ENCODE measurements around the gene MED1.

MED1 gene

GRCh38 chr17:39357488-39357887, 93.6 kb downstream of the MED1 start:
- Histone ChIP-seq H3K4me3 (ENCODE audit: low read length) (no peak overlapping the region), H3K27me3 (ENCODE audit: control insufficient read depth, insufficient read depth, low read length) (no peaks in the 10 kb centered on the region), H3K36me3 (ENCODE audit: control insufficient read depth, low read depth, low read length) (no peaks in the 10 kb centered on the region), H3K27ac (ENCODE audit: low read length) (no peak overlapping the region), H3K9ac (ENCODE audit: low read length) (no peak overlapping the region), H3K4me1 (ENCODE audit: control insufficient read depth, low read depth, low read length) (no peaks in the 10 kb centered on the region), H3K9me3 (ENCODE audit: control insufficient read depth, low read depth, low read length) (no peaks in the 10 kb centered on the region)

Measured in iPS-18a (cell line).